Left colon (tissue), 2 donors: Measurements from ENCODE around the gene UROS. TPM values are rescaled to one million over a fixed set of nuclear protein-coding genes. Genes with fewer than 3 reads are reported as not detected.

Experiments used
- ATAC-seq: fragments of 200-7000 bp; cut with Tn5 transposase; one replicate; pipeline ENCODE4 v1.9.1; 2020; ENCODE audit warnings: mild to moderate bottlenecking, moderate library complexity
- DNase-seq, 2 donors: peaks; one replicate each; pipeline ENCODE4 v3.0.0-alpha.2; 2020
- intact Hi-C, 2 donors: fragments of 100-400 bp; cut with DNase I in 1 of 2; cut with micrococcal nuclease in 1 of 2; formaldehyde crosslinking; loops; one replicate each; pipeline versions ENCODE4 v1.11.2 to v1.14.0; 2022; cut with DNase I, micrococcal nuclease
- total RNA-seq, 2 donors: library from RNA; stranded (reverse); fragmentation: NEBNext Ultra II Directional; extraction: Animal tissue kit (Norgen Biotek cat#: 25700); gene quantifications; one replicate each; pipeline ENCODE4 v1.2.1, GENCODE V29; 2021
- donor health status: DM: no; HTN: no; CAD: no.
- donor health status: DM: yes; HTN: yes; CAD: no.

UROS gene
- total RNA-seq, 2 donors from 2014 or later: 21.7 to 30.5 TPM

DNA sequence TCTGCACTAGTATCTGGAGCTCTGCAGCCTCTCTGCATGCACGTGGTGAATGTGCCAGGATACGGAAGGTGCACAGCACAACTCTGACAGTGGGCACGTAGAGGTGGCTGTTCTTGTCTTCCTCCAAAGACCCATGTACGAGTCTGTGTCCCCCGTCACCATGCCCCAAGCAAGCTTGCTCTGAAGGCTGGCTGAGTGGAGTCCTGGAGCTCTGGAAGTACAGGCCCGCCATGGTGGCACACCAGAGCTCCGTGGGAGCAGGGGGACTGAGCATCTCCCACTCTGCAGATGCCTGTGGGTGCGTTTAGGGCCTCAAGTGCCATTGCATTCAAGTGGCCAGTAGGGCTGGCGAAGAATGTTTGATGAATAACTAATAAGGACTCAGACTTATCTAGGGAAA, 17.3 kb upstream of the UROS start:
- DNase-seq (no peak), ATAC-seq (no peak)
- intact Hi-C loops: no loop called here

DNA sequence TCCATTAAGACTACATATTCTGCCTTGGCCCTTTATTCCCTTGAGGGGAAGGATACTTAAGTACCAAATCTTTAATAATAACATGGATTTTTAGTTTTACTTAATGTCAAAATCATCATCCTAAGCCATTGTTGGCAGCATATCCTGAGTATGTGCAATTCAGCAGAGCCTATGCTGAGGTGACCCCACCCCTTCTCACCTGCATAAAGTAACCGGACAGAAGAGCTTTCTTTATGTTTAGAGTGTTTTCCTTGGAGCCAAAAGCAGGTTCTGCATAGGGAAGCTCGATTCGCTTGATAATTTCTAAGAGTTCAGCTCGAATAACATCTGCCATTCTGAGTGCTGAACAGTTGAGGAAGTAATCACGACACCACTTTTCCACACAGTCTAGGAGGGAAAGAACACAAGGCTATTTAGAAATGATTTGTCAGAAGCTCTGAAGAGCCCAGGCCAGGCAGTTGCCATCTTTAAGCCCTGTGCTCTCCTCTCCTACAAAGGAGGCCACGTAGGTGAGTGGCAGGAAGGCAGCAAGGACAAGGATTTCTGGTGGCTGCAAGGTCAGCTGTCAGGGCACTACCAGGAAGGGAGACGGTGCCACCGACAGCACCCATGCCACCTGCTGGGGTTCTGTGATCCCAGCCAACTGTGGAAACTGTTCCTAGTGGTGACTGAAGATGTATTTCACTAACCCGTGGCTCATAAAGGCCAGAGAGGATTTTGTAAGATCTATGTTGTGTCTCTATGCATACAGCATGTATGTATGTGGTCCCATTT, 15.9 kb upstream of the UROS start:
- intact Hi-C loops: no loop called here
- no peak for DNase-seq
- ATAC-seq: no peak

- no peak for ATAC-seq
- intact Hi-C loops: no loop called here
- no peak for DNase-seq
Measured at GRCh38 chr10:125836746-125837145, 13.7 kb upstream of the UROS start.

GRCh38 chr10:125828311-125828710, 5.3 kb upstream of the UROS start:
- ATAC-seq (no peak), DNase-seq (no peak)
- intact Hi-C loops: no loop called here

DNA sequence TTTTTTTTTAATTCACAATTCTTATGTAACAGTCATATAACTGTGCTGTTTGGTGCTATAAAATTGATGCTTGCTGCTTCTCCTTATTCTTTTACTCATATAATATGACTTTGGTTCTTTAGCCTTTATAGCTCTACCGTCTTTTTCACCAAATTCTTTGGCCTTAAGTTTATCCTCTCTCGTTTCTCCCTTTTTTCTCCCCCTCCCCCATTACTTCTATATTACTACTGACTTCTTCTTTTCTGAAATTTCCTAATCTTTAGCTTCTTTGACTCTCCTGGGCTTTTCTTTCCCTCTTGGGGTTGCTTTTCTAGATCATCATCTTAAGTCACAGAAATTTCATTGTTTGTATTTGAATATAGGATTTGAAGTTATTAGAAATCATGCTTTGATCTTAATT, 4.1 kb upstream of the UROS start:
- ATAC-seq (no peak), DNase-seq (no peak)
- intact Hi-C loops: no loop called here

- DNase-seq (no peak), ATAC-seq (no peak)
- intact Hi-C loops: no loop called here
Measured at GRCh38 chr10:125824736-125825135, 1.7 kb upstream of the UROS start.

DNA sequence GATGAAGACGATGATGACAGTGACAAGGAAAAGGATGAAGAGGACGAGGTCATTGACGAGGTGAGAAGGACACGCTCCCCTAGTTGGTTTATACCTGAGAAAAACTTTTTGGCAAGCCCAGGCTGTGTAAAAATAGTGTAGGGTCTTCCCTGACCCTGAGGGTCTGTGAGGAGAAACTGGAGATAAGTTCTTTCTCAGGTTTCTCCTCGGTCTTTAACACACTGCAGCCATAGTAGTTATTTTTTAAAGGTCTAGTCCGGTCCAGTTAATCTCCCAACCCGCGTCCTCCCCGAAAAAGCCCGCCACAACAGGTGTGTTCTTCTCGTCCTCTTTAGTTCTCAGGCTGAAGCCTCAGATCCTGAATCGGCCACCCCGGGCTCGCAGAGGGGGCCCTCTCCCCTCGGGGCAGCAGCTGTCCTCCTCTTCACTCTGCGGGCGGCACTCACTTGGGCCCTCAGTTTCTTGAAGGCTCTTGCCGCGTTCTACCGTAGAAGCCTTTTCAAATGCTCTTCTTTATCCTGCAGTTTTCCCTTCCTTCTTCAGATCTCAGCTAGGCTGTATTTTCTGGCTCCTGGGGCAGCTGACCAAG, 699 bp upstream of the UROS start:
- intact Hi-C loops: no loop called here
- DNase-seq (peak in 1 of 2 donors; percentile 28), ATAC-seq (peak; percentile 8)

GRCh38 chr10:125820701-125821100, 2.4 kb downstream of the UROS start:
- intact Hi-C loops: no loop called here
- DNase-seq (no peak), ATAC-seq (no peak)

- no peak for DNase-seq
- intact Hi-C loops: no loop called here
- ATAC-seq: peak; percentile 68
Measured at GRCh38 chr10:125817337-125817946, 5.6 kb downstream of the UROS start.

DNA sequence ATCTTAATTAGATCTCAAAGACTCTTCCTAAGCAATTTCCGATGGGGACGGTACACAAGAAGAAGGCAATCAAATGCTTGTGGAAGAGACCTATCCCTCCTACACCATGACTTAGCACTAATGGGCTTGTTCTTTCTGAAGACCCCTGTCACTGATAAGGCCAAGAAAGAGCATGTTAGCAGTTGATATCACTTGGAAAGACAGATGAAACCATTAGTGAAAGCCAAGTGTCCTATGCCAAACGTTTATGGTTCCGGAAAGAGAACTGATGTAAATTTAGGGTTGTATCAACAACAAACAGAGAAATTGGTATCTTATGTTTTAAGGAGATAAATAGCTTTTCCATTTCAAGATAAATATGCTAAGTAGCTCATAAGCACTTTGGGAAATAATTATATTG, 6.5 kb downstream of the UROS start:
- intact Hi-C loops: no loop called here
- no peak for ATAC-seq
- DNase-seq: no peak

DNA sequence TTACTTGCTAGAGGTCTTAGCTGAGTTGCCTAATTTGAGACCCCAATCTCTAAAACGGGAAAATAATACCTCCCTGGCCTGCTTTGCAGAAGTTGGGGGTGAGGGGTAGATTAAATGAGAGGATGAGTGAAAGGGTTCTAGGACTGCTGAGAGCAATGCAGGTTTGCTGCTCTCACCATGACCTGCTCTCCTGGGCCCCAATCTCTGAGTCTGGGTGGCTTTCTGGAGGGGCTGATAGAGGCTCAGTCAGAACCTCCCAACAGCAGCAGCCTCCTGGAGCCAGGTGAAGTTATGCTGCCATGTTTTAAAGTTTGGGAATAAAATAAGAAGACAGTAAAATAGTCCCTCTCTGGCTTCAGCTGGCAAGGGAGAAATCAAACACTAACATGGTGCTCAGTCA, 7.3 kb downstream of the UROS start:
- ATAC-seq: no peak
- DNase-seq: no peak
- intact Hi-C loops: no loop called here

DNA sequence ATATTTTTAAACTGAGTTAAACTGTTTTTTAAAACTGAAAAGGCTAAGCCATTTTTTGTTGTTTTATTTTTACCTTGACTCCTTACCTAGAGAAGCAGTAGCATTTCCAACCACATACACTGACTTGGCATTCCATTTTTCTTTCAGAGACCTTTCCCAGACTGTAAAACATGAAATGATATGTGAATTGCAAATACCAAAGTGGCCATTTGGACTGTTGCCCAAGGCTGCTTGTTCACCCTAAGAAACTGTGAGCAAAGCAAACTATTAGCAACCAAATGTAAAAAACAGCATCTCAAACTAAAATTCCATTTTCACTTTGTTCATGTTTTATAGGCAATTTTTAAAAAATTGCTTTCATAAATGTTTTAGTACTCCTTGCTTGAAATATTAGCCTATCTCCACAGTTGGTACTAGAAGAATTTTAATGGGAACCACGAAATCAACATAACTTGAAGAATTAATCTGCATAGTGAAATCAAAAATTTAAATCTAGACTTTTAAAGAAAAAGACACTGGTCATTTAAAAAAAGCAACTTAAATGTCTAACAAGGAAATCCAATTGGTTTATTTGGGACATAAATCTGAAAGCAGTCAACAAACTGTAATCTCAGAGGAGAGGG, 10.8 kb downstream of the UROS start:
- ATAC-seq (no peak), DNase-seq (no peak)
- intact Hi-C loops: no loop called here

GRCh38 chr10:125811251-125811650, 11.8 kb downstream of the UROS start:
- DNase-seq (no peak), ATAC-seq (no peak)
- intact Hi-C loops: no loop called here

GRCh38 chr10:125808047-125808446, 15.0 kb downstream of the UROS start:
- intact Hi-C loops: no loop called here
- ATAC-seq: no peak
- no peak for DNase-seq

DNA sequence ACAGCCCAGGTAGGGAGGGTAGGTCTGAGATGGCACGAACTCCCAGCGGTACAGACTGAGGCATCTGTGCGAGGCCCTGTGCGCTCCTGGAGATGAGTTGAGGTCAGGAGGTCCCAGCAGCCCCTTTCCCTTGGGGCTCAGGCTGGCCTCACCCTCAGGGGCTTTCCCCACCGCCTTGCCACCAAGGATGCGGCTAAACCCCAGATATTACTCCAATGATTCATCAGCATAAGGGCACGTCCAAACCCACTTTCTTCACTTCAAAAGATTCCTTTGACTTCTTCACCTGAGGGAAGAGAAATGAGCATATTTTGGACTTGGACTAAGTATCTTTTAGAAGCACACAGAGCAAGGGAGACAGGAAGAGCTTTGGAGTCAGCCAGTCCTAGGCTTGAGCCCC, 20.3 kb downstream of the UROS start:
- intact Hi-C loops: no loop called here
- ATAC-seq (no peak), DNase-seq (no peak)

DNA sequence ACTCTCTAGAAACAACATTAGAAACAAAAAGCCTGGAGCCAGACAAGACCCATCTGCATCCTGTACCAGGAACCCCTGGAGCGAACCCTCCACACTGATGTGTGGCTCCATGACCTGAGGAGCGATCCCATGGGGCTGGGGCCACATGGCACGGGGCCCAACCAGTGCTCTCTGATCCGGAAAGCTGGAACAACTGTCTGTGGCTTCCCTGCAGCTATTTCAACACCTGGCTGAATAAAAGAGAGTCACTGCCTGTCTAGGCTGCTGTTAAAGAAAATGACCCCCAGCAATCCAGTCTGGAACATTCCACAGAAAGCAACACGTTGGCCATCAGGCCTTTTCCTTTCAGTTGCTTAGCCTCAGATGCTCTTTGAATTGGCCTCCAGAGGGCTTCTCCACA, 20.9 kb downstream of the UROS start:
- intact Hi-C loops: no loop called here
- ATAC-seq: no peak
- DNase-seq: no peak

- no peak for ATAC-seq
- intact Hi-C loops: no loop called here
- no peak for DNase-seq
Measured at GRCh38 chr10:125801574-125801973, 21.5 kb downstream of the UROS start.

- no peak for DNase-seq
- ATAC-seq: no peak
- intact Hi-C loops: no loop called here
Measured at GRCh38 chr10:125799451-125800182, 23.4 kb downstream of the UROS start.

GRCh38 chr10:125797994-125798662, 24.9 kb downstream of the UROS start:
- intact Hi-C loops: no loop called here
- no peak for ATAC-seq
- no peak for DNase-seq
